ENCODE results near the gene C1orf174. TPM values are rescaled to one million over a fixed set of nuclear protein-coding genes. Genes with fewer than 3 reads are reported as not detected.

Gene C1orf174
- total RNA-seq, result 23.9 and 25.4 TPM in 2 replicates

DNA sequence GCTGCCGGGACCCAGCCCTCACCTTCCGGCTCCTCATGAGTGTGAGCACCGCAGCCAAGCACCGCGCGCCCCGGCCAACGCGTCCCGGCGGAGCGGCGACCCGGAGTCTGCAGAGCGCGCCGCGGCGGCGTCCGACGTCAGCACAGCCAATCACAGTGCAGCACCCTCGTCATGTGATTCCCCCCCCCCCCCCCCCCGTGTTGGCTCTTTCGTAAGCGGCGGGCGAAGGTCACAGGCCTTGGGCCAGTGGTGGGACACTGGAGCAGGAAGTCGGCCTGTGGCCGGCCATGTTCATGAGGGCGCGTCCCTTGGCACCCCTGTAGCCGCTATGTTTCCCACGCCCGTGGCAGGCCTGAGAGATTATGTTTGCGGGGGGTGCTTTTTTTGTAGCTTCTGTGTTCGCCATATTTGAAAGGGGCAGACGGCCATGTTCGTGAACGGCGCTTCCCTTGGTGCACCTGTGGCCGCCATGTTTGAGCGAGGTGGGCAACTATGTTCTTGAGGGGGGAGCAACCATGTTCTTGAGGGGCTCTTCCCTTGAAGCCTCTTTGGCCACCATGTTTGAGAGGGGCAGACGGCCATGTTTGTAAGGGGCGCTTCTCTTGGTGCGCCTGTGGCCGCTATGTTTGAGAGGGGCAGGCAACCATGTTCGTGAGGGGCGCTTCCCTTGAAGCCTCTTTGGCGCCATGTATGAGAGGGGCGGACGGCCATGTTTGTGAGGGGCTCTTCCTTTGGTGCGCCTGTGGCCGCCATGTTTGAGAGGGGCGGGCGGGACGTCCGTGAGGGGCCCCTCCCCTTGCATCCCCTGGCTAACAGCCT lies at the start of gene C1orf174:
C1orf174 (minus strand) TSS at position 123 of the 819 bp plus-strand sequence; CDS start at position 37, 86 bp downstream.

DNA sequence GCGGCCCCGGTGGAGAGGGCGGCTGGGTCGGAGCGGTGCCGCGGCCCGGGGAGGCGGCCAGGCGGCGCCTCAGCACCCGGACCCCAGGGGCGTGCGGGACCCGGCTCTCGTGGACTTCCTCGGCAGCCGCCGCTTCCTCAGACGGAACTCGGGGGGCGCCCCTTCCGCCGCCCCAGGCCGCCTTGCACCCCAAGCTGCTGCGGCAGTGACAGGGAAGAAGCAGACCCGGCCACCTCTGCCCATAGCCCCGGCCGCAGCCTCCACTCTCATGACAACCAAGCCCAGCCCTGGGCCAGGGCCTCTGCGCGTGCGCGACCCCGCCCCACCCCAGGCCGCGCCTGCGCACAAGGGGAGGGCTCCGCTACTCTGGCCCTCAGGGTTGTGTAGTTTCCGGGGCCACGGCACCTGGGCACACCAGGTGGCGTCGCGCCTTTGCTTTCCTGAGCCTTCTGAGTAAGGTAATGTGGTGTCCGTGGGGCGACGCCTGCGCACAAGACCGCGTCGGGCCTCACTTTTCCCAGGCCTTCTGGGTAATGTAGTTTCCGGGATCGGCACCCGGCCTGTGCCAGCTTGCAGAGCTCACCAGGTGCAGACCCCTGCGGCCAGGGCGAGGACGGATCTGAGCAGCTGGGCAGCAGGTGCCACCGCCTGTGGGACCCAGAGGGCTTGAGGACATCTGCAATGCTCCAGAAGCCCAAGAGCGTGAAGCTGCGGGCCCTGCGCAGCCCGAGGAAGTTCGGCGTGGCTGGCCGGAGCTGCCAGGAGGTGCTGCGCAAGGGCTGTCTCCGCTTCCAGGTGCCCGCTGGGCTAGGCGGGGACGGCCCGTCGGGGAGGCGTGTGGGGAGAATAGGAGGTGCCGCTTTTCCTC lies 42.9 kb downstream of the C1orf174 start, which contains the start of the genes CEP104 and DFFB:
CEP104 (minus strand) TSS at position 289 of the 868 bp plus-strand sequence. CDS start 4,804 bp downstream, outside the sequence.
DFFB (plus strand) TSS at position 554 of the 868 bp plus-strand sequence; CDS start at position 682, 128 bp downstream.

Other genes starting within 250 kb of the C1orf174 start
- gene TP73, start 247.8 kb downstream of the C1orf174 start, total RNA-seq, result 0.07 TPM in 1 of 2 replicates, not detected in the other
- gene CCDC27, start 147.8 kb downstream of the C1orf174 start, total RNA-seq, result not detected in 2 replicates
- gene SMIM1, start 127.5 kb downstream of the C1orf174 start, total RNA-seq, result 0.78 and 1.3 TPM in 2 replicates
- gene LRRC47, start 103.8 kb downstream of the C1orf174 start, total RNA-seq, result 26.8 and 33.9 TPM in 2 replicates
- gene CEP104, start 43.1 kb downstream of the C1orf174 start, total RNA-seq, result 42.4 and 44.6 TPM in 2 replicates
- gene DFFB, start 42.8 kb downstream of the C1orf174 start, total RNA-seq, result 6.3 and 7.5 TPM in 2 replicates